Measurements from ENCODE around the gene ZNF280C. TPM values are rescaled to one million over a fixed set of nuclear protein-coding genes. Genes with fewer than 3 reads are reported as not detected.

Gene ZNF280C
- polyA plus RNA-seq, 10 donors: 4.3 to 9.0 (median 7.1) TPM

GRCh38 chrX:130179579-130180215, 89.0 kb downstream of the ZNF280C start:
- DNase-seq: peak in 1 of 3 donors; percentile 19

GRCh38 chrX:130179170-130179569, 89.5 kb downstream of the ZNF280C start:
- no peak for DNase-seq

- DNase-seq: no peak
Observed at GRCh38 chrX:130176942-130177341, 91.8 kb downstream of the ZNF280C start.

GRCh38 chrX:130176354-130176776, 92.3 kb downstream of the ZNF280C start:
- DNase-seq: peak in 1 of 3 donors; percentile 35

- no peak for DNase-seq
Observed at GRCh38 chrX:130174937-130175336, 93.8 kb downstream of the ZNF280C start.

GRCh38 chrX:130174045-130174704, 94.5 kb downstream of the ZNF280C start:
- DNase-seq: peak in 1 of 3 donors; percentile 28

GRCh38 chrX:130173190-130173895, 95.4 kb downstream of the ZNF280C start:
- peak in 1 of 3 donors; percentile 27 for DNase-seq

- DNase-seq: no peak
Observed at GRCh38 chrX:130172127-130172845, 96.4 kb downstream of the ZNF280C start.

GRCh38 chrX:130171446-130172126, 97.1 kb downstream of the ZNF280C start, which contains the start of gene RAB33A:
RAB33A (plus strand) TSS chrX:130171962; CDS start chrX:130172063, 101 bp downstream.
- DNase-seq: peak in 1 of 3 donors; percentile 69

- DNase-seq: peak in 1 of 3 donors; percentile 39
Observed at GRCh38 chrX:130170752-130171445, 97.8 kb downstream of the ZNF280C start.

- DNase-seq: no peak
Observed at GRCh38 chrX:130167040-130167439, 101.7 kb downstream of the ZNF280C start.

GRCh38 chrX:130166503-130166777, 102.3 kb downstream of the ZNF280C start:
- DNase-seq: no peak

- peak; percentile 91 to 97 (median 93) for DNase-seq
Observed at GRCh38 chrX:130165703-130166502, 102.8 kb downstream of the ZNF280C start, which contains the start of gene AIFM1. AIFM1 (minus strand) TSS chrX:130165841; CDS start chrX:130165656, 185 bp downstream.

- DNase-seq: no peak
Observed at GRCh38 chrX:130165181-130165702, 103.5 kb downstream of the ZNF280C start.

GRCh38 chrX:130163398-130163797, 105.3 kb downstream of the ZNF280C start:
- no peak for DNase-seq

- DNase-seq: no peak
Observed at GRCh38 chrX:130162094-130162735, 106.5 kb downstream of the ZNF280C start.

- DNase-seq: no peak
Observed at GRCh38 chrX:130159776-130160175, 108.9 kb downstream of the ZNF280C start.

GRCh38 chrX:130158311-130158710, 110.4 kb downstream of the ZNF280C start:
- no peak for DNase-seq

GRCh38 chrX:130155564-130155963, 113.1 kb downstream of the ZNF280C start:
- DNase-seq: no peak
